ENCODE data around the gene HOXC10.

DNA sequence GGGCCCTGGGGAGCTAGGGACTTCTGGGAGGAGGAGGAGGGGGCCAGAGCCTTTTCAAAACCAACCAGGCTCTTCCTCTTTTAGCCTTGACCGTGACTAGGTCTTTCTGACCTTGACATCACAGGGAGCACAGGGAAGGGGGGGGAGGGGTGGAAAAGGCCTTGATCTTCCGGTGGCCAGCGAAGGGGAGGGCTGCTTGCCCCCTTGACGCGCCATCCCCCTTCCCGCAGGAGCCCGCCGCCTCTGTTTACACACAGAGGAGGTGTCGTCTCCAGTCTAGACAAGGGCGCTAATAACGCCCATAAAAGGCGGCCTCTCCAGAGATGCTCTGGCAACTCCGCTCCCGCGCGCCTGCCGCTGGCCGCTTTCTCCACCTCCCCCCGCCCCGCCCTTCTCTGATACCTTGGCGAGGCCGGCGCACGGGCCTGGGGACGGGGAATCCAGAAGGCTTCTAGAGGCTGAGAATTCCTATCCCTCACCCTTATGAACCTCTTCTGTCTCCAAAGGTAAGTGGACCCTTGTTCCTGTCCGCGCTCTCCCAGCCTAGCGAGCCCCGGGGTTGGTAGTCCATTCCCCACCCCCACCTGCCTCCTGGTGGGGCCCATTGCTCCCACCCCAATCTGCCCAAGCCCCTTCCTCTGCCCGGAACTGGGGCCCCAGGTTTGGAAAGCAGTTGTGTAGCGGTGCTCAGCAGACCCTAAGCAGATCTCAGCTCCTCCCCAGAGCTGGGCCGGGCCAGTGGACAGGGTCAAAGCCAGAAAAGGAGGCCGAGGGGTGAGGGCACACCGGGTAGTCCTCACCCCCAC lies 35.1 kb upstream of the HOXC10 start:
- TF ChIP-seq POLR2AphosphoS5 (IDR thresholded peaks at IDR 0.05; ENCODE audit: borderline replicate concordance, low read depth, low read length) (no peak), EZH2 (IDR thresholded peaks at IDR 0.05) (no peak)

Data from SK-N-MC (cell line).